ENCODE measurements around the gene SMTNL2. TPM values are rescaled to one million over a fixed set of nuclear protein-coding genes. Genes with fewer than 3 reads are reported as not detected.

Gene SMTNL2
- total RNA-seq, 1 experiment from 2014 or later = 2.7 TPM

DNA sequence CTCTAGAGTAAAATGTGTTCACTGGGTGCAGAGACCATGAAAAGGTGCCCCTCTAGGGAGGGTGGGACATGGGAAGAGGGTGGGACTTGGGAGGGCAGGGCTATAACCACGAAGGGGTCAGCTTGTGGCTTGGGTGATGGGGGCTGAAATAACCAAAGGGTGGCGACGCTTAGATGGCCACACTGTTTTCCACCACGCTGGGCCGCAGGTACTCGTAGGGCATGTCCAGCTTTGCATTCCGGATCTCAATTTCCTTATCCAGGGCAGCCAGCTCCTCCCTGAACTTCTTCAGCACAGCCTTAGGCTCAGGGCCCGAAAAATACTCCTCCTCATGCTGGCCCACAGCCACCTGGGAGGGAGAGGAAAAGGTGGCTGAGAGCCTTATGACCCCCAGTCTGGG lies 47.1 kb downstream of the SMTNL2 start:
- Mint-ChIP-seq H3K4me3 (no peak overlapping the region), H3K4me1 (peaks cover 30% of the 10 kb centered on the region), H3K36me3 (no peaks in the 10 kb centered on the region), H3K27ac (no peak overlapping the region), H3K9me3 (peaks cover 7% of the 10 kb centered on the region), H3K27me3 (ENCODE audit: low read depth) (peaks cover 16% of the 10 kb centered on the region)
- ChIA-PET POLR2A (no interaction called here), CTCF (interaction anchor here (0.6 to 1.6 kb wide), 6 partner anchors 10 to 65 kb away, joined by 3 to 4 read pairs (median 4); partner anchors contain the start of gene ALOX15)
- DNase-seq (ENCODE audit: low spot score) (no peak), ATAC-seq (no peak)
- TF ChIP-seq ZNF219 (CRISPR knock-in tag; IDR thresholded peaks at IDR 0.05; ENCODE audit: borderline replicate concordance) (no peak), RORB (CRISPR knock-in tag; IDR thresholded peaks at IDR 0.05) (no peak), ATF6 (CRISPR knock-in tag; IDR thresholded peaks at IDR 0.05) (no peak), SP1 (CRISPR knock-in tag; conservative IDR thresholded peaks at IDR 0.05) (no peak), ZNF317 (CRISPR knock-in tag; IDR thresholded peaks at IDR 0.05; ENCODE audit: borderline replicate concordance, low read depth) (no peak), FOXP1 (CRISPR knock-in tag; IDR thresholded peaks at IDR 0.05; ENCODE audit: borderline replicate concordance) (no peak), ZNF138 (CRISPR knock-in tag; conservative IDR thresholded peaks at IDR 0.05) (no peak), NFYB (CRISPR knock-in tag; conservative IDR thresholded peaks at IDR 0.05; ENCODE audit: low read depth) (no peak), SMAD3 (CRISPR knock-in tag; IDR thresholded peaks at IDR 0.05; ENCODE audit: borderline replicate concordance) (no peak), GRHL2 (CRISPR knock-in tag; IDR thresholded peaks at IDR 0.05; ENCODE audit: insufficient replicate concordance, severe bottlenecking) (no peak)
- TF ChIP-seq, protein P1, sequence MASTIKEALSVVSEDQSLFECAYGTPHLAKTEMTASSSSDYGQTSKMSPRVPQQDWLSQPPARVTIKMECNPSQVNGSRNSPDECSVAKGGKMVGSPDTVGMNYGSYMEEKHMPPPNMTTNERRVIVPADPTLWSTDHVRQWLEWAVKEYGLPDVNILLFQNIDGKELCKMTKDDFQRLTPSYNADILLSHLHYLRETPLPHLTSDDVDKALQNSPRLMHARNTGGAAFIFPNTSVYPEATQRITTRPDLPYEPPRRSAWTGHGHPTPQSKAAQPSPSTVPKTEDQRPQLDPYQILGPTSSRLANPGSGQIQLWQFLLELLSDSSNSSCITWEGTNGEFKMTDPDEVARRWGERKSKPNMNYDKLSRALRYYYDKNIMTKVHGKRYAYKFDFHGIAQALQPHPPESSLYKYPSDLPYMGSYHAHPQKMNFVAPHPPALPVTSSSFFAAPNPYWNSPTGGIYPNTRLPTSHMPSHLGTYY (CRISPR knock-in tag; IDR thresholded peaks at IDR 0.05) = no peak
- TF ChIP-seq, protein P2, sequence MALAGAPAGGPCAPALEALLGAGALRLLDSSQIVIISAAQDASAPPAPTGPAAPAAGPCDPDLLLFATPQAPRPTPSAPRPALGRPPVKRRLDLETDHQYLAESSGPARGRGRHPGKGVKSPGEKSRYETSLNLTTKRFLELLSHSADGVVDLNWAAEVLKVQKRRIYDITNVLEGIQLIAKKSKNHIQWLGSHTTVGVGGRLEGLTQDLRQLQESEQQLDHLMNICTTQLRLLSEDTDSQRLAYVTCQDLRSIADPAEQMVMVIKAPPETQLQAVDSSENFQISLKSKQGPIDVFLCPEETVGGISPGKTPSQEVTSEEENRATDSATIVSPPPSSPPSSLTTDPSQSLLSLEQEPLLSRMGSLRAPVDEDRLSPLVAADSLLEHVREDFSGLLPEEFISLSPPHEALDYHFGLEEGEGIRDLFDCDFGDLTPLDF (CRISPR knock-in tag; IDR thresholded peaks at IDR 0.05) = no peak
- TF ChIP-seq, protein P3, sequence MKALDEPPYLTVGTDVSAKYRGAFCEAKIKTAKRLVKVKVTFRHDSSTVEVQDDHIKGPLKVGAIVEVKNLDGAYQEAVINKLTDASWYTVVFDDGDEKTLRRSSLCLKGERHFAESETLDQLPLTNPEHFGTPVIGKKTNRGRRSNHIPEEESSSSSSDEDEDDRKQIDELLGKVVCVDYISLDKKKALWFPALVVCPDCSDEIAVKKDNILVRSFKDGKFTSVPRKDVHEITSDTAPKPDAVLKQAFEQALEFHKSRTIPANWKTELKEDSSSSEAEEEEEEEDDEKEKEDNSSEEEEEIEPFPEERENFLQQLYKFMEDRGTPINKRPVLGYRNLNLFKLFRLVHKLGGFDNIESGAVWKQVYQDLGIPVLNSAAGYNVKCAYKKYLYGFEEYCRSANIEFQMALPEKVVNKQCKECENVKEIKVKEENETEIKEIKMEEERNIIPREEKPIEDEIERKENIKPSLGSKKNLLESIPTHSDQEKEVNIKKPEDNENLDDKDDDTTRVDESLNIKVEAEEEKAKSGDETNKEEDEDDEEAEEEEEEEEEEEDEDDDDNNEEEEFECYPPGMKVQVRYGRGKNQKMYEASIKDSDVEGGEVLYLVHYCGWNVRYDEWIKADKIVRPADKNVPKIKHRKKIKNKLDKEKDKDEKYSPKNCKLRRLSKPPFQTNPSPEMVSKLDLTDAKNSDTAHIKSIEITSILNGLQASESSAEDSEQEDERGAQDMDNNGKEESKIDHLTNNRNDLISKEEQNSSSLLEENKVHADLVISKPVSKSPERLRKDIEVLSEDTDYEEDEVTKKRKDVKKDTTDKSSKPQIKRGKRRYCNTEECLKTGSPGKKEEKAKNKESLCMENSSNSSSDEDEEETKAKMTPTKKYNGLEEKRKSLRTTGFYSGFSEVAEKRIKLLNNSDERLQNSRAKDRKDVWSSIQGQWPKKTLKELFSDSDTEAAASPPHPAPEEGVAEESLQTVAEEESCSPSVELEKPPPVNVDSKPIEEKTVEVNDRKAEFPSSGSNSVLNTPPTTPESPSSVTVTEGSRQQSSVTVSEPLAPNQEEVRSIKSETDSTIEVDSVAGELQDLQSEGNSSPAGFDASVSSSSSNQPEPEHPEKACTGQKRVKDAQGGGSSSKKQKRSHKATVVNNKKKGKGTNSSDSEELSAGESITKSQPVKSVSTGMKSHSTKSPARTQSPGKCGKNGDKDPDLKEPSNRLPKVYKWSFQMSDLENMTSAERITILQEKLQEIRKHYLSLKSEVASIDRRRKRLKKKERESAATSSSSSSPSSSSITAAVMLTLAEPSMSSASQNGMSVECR (CRISPR knock-in tag; IDR thresholded peaks at IDR 0.05; ENCODE audit: borderline replicate concordance) = no peak
- TF ChIP-seq, protein P4, sequence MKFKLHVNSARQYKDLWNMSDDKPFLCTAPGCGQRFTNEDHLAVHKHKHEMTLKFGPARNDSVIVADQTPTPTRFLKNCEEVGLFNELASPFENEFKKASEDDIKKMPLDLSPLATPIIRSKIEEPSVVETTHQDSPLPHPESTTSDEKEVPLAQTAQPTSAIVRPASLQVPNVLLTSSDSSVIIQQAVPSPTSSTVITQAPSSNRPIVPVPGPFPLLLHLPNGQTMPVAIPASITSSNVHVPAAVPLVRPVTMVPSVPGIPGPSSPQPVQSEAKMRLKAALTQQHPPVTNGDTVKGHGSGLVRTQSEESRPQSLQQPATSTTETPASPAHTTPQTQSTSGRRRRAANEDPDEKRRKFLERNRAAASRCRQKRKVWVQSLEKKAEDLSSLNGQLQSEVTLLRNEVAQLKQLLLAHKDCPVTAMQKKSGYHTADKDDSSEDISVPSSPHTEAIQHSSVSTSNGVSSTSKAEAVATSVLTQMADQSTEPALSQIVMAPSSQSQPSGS (CRISPR knock-in tag; IDR thresholded peaks at IDR 0.05; ENCODE audit: borderline replicate concordance, low read depth) = no peak
- TF ChIP-seq, protein P5, sequence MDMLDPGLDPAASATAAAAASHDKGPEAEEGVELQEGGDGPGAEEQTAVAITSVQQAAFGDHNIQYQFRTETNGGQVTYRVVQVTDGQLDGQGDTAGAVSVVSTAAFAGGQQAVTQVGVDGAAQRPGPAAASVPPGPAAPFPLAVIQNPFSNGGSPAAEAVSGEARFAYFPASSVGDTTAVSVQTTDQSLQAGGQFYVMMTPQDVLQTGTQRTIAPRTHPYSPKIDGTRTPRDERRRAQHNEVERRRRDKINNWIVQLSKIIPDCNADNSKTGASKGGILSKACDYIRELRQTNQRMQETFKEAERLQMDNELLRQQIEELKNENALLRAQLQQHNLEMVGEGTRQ (CRISPR knock-in tag; IDR thresholded peaks at IDR 0.05) = no peak
- TF ChIP-seq, protein P6, sequence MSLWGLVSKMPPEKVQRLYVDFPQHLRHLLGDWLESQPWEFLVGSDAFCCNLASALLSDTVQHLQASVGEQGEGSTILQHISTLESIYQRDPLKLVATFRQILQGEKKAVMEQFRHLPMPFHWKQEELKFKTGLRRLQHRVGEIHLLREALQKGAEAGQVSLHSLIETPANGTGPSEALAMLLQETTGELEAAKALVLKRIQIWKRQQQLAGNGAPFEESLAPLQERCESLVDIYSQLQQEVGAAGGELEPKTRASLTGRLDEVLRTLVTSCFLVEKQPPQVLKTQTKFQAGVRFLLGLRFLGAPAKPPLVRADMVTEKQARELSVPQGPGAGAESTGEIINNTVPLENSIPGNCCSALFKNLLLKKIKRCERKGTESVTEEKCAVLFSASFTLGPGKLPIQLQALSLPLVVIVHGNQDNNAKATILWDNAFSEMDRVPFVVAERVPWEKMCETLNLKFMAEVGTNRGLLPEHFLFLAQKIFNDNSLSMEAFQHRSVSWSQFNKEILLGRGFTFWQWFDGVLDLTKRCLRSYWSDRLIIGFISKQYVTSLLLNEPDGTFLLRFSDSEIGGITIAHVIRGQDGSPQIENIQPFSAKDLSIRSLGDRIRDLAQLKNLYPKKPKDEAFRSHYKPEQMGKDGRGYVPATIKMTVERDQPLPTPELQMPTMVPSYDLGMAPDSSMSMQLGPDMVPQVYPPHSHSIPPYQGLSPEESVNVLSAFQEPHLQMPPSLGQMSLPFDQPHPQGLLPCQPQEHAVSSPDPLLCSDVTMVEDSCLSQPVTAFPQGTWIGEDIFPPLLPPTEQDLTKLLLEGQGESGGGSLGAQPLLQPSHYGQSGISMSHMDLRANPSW (CRISPR knock-in tag; conservative IDR thresholded peaks at IDR 0.05; ENCODE audit: low read depth) = no peak
- TF ChIP-seq, protein P7, sequence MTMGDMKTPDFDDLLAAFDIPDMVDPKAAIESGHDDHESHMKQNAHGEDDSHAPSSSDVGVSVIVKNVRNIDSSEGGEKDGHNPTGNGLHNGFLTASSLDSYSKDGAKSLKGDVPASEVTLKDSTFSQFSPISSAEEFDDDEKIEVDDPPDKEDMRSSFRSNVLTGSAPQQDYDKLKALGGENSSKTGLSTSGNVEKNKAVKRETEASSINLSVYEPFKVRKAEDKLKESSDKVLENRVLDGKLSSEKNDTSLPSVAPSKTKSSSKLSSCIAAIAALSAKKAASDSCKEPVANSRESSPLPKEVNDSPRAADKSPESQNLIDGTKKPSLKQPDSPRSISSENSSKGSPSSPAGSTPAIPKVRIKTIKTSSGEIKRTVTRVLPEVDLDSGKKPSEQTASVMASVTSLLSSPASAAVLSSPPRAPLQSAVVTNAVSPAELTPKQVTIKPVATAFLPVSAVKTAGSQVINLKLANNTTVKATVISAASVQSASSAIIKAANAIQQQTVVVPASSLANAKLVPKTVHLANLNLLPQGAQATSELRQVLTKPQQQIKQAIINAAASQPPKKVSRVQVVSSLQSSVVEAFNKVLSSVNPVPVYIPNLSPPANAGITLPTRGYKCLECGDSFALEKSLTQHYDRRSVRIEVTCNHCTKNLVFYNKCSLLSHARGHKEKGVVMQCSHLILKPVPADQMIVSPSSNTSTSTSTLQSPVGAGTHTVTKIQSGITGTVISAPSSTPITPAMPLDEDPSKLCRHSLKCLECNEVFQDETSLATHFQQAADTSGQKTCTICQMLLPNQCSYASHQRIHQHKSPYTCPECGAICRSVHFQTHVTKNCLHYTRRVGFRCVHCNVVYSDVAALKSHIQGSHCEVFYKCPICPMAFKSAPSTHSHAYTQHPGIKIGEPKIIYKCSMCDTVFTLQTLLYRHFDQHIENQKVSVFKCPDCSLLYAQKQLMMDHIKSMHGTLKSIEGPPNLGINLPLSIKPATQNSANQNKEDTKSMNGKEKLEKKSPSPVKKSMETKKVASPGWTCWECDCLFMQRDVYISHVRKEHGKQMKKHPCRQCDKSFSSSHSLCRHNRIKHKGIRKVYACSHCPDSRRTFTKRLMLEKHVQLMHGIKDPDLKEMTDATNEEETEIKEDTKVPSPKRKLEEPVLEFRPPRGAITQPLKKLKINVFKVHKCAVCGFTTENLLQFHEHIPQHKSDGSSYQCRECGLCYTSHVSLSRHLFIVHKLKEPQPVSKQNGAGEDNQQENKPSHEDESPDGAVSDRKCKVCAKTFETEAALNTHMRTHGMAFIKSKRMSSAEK (CRISPR knock-in tag; IDR thresholded peaks at IDR 0.05; ENCODE audit: borderline replicate concordance) = no peak

Data from WTC11 (cell line).